Tibial artery (tissue), 4 donors: ENCODE measurements around the gene CLEC3A.
A peak's percentile ranks its signal among the peaks of the same experiment; 100 is the strongest.

ENCODE experiments used
- DNase-seq, 2 donors: peaks; one replicate each; pipeline ENCODE4 v3.0.0-alpha.2; 2019
- H3K27ac ChIP-seq, 2 donors: fragments of 200-600 bp; sonication (generic) in 1 of 2; 1 replicate in 1 of 2; 2 replicates in 1 of 2; pipeline ENCODE4 v1.5.1; 2018 to 2019; ENCODE audit warnings: mild to moderate bottlenecking in 1 of 2
- H3K27me3 ChIP-seq, 2 donors: fragments of 200-600 bp; sonication (generic) in 1 of 2; one replicate each; pipeline versions ENCODE4 v1.5.1 to v1.6.0; 2016 to 2019
- H3K36me3 ChIP-seq, 3 donors: fragments of 200-600 bp; sonication (generic) in 2 of 3; one replicate each; pipeline ENCODE4 v1.5.1; 2016 to 2019; ENCODE audit warnings: mild to moderate bottlenecking in 2 of 3
- H3K4me1 ChIP-seq, 4 donors: fragments of 200-600 bp; sonication (generic) in 2 of 4; 1 replicate in 3 of 4; 2 replicates in 1 of 4; pipeline ENCODE4 v1.5.1; 2016 to 2019
- H3K4me3 ChIP-seq, 2 donors: fragments of 200-600 bp; sonication (generic) in 1 of 2; 1 replicate in 1 of 2; 2 replicates in 1 of 2; pipeline ENCODE4 v1.5.1; 2018 to 2019; ENCODE audit warnings: mild to moderate bottlenecking in 2 of 2
- H3K9me3 ChIP-seq, 3 donors: fragments of 200-600 bp; sonication (generic) in 1 of 3; one replicate each; pipeline ENCODE4 v1.5.1; 2016 to 2019
- CTCF ChIP-seq, 2 experiments: fragments of 200-600 bp in 1 of 2; fragments of 450-650 bp in 1 of 2; IDR thresholded peaks; one replicate each; pipeline ENCODE4 v1.5.1; 2017 to 2019; ENCODE audit warnings: antibody characterized with exemption in 2 of 2, mild to moderate bottlenecking in 1 of 2, moderate library complexity in 1 of 2
- intact Hi-C: fragments of 100-400 bp; cut with DNase I; formaldehyde crosslinking; loops from one replicate; pipeline ENCODE4 v1.15.0; 2023; ENCODE audit warnings: low total_unique reads

CLEC3A gene

GRCh38 chr16:78035012-78035411, 12.7 kb downstream of the CLEC3A start:
- peaks cover 0 to 21% (median 5%) of the 10 kb centered on the region in 4 donors for H3K4me1 ChIP-seq
- H3K27ac ChIP-seq: no peak overlapping the region
- TF ChIP-seq CTCF (IDR thresholded peaks at IDR 0.05): no peak
- no peak for DNase-seq
- no peaks in the 10 kb centered on the region for H3K27me3 ChIP-seq
- H3K4me3 ChIP-seq: no peak overlapping the region
- H3K36me3 ChIP-seq: no peaks in the 10 kb centered on the region
- no peaks in the 10 kb centered on the region for H3K9me3 ChIP-seq
- intact Hi-C loops: no loop called here

GRCh38 chr16:78040396-78040795, 18.0 kb downstream of the CLEC3A start:
- no peaks in the 10 kb centered on the region for H3K36me3 ChIP-seq
- DNase-seq: no peak
- H3K4me3 ChIP-seq: no peak overlapping the region
- no peaks in the 10 kb centered on the region for H3K9me3 ChIP-seq
- no peak for TF ChIP-seq CTCF (IDR thresholded peaks at IDR 0.05)
- peaks cover 0 to 9% (median 3%) of the 10 kb centered on the region in 4 donors for H3K4me1 ChIP-seq
- no peak overlapping the region for H3K27ac ChIP-seq
- intact Hi-C loops: no loop called here
- no peaks in the 10 kb centered on the region for H3K27me3 ChIP-seq

- H3K4me3 ChIP-seq: no peak overlapping the region
- peak; percentile 29 to 70 for DNase-seq
- intact Hi-C loops: no loop called here
These were observed 23.7 kb downstream of the CLEC3A start for GRCh38 chr16:78045865-78046581.

GRCh38 chr16:78048319-78048718, 26.0 kb downstream of the CLEC3A start:
- intact Hi-C loops: no loop called here
- H3K27me3 ChIP-seq: no peaks in the 10 kb centered on the region

More at GRCh38 chr16:78045865-78046581, 23.7 kb downstream of the CLEC3A start:
- Histone ChIP-seq H3K4me1 (peaks cover 0 to 6% (median 2%) of the 10 kb centered on the region in 4 donors), H3K27ac (no peak overlapping the region), H3K36me3 (no peaks in the 10 kb centered on the region), H3K9me3 (no peaks in the 10 kb centered on the region), H3K27me3 (no peaks in the 10 kb centered on the region)
- TF ChIP-seq CTCF (IDR thresholded peaks at IDR 0.05): no peak

GRCh38 chr16:78050734-78051400, 28.5 kb downstream of the CLEC3A start:
- no peak for DNase-seq
- no peak for TF ChIP-seq CTCF (IDR thresholded peaks at IDR 0.05)
- H3K27ac ChIP-seq: no peak overlapping the region
- H3K27me3 ChIP-seq: no peaks in the 10 kb centered on the region
- H3K4me1 ChIP-seq: peaks cover 0 to 3% (median under 1%) of the 10 kb centered on the region in 4 donors
- no peaks in the 10 kb centered on the region for H3K36me3 ChIP-seq
- no peaks in the 10 kb centered on the region for H3K9me3 ChIP-seq
- intact Hi-C loops: no loop called here
- H3K4me3 ChIP-seq: no peak overlapping the region

More at GRCh38 chr16:78048319-78048718, 26.0 kb downstream of the CLEC3A start:
- H3K27ac ChIP-seq: no peak overlapping the region
- H3K4me3 ChIP-seq: no peak overlapping the region
- no peak for TF ChIP-seq CTCF (IDR thresholded peaks at IDR 0.05)
- H3K4me1 ChIP-seq: peaks cover 0 to 6% (median 2%) of the 10 kb centered on the region in 4 donors
- DNase-seq: no peak
- H3K36me3 ChIP-seq: no peaks in the 10 kb centered on the region
- no peaks in the 10 kb centered on the region for H3K9me3 ChIP-seq
